ENCODE data around the gene ALDH3B1. TPM values are rescaled to one million over a fixed set of nuclear protein-coding genes. Genes with fewer than 3 reads are reported as not detected.
A peak's percentile ranks its signal among the peaks of the same experiment; 100 is the strongest.

Gene ALDH3B1
- total RNA-seq, 1 donor: 20.8 TPM

DNA sequence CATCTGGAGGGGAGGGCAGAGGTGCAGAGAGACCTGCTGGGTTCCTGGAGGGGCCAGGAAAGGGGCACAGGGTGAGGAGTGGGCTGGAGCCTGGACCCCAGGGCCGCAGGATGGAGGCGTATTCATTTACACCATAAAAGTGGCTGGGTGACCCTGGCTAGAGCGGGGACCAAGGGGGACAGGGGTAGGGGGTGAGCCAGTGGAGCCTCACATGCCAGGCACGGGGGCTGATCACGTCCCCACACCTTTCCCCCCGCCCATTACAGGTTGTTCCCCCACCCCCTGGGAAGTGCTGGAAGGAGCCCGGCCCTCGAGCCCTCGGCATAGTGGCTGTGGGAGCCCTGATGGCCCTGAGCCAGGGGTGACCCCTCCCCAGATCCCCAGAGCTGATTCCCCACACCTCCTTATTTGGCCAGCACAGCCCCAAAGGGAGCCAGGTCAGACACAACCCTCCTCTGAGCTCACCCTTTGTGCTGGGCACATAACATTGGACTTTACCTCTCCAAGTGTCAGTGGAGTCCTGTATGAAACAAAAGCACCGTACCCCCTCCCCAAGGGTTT, 29.5 kb downstream of the ALDH3B1 start:
- TF ChIP-seq, protein P1, sequence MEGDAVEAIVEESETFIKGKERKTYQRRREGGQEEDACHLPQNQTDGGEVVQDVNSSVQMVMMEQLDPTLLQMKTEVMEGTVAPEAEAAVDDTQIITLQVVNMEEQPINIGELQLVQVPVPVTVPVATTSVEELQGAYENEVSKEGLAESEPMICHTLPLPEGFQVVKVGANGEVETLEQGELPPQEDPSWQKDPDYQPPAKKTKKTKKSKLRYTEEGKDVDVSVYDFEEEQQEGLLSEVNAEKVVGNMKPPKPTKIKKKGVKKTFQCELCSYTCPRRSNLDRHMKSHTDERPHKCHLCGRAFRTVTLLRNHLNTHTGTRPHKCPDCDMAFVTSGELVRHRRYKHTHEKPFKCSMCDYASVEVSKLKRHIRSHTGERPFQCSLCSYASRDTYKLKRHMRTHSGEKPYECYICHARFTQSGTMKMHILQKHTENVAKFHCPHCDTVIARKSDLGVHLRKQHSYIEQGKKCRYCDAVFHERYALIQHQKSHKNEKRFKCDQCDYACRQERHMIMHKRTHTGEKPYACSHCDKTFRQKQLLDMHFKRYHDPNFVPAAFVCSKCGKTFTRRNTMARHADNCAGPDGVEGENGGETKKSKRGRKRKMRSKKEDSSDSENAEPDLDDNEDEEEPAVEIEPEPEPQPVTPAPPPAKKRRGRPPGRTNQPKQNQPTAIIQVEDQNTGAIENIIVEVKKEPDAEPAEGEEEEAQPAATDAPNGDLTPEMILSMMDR (IDR thresholded peaks at IDR 0.05; ENCODE audit: insufficient read depth, low read length): no peak
- DNase-seq (ENCODE audit: low read depth): no peak
- H3K4me3 ChIP-seq (ENCODE audit: low read depth, low read length): peak overlapping the region; percentile 79

DNA sequence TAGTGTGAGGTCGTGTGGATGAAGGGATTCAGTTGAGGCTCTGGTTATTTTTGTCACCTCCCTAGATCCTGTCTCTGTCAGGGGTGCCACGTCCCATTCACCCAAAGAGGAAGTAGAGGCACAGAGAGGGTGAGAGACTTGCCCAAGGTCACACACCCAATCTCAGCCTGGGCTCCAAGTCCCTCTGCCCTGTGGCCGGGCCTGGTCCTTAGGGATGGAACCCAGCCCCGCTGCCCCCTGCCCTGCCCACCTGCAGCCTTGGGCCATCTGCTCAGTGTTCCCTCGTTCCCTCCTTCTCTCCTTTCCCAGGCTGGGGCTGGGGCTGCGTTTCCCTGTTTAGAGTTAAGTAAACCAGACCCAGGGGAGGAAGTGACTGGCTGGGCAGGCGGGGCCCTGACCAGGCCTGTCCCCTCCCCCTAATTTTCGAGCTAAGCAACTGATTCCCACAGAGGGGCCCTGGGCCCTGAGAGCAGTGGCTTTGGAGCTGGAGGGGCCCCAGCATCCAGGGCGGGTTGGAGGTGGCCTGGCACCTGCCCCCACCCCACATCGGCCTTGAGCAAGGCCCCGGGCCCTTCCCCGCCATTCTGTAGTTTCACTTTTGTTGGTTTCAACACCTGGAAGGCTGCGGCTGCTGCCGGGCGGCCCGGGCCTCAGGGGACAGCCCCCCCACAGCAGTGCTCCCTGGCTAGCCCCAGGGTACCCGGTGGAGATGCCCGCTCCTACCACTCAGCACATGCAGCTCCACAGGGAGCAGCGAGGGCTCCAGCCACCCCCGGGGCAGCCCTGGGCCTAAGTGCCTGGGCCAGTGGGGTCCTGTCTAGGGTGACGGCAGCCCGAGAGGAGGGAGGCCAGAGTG, 30.2 kb downstream of the ALDH3B1 start:
- TF ChIP-seq, protein P1 (IDR thresholded peaks at IDR 0.05; ENCODE audit: insufficient read depth, low read length): no peak
- peak overlapping the region; percentile 79 for H3K4me3 ChIP-seq (ENCODE audit: low read depth, low read length)
- peak; percentile 69 for DNase-seq (ENCODE audit: low read depth)

DNA sequence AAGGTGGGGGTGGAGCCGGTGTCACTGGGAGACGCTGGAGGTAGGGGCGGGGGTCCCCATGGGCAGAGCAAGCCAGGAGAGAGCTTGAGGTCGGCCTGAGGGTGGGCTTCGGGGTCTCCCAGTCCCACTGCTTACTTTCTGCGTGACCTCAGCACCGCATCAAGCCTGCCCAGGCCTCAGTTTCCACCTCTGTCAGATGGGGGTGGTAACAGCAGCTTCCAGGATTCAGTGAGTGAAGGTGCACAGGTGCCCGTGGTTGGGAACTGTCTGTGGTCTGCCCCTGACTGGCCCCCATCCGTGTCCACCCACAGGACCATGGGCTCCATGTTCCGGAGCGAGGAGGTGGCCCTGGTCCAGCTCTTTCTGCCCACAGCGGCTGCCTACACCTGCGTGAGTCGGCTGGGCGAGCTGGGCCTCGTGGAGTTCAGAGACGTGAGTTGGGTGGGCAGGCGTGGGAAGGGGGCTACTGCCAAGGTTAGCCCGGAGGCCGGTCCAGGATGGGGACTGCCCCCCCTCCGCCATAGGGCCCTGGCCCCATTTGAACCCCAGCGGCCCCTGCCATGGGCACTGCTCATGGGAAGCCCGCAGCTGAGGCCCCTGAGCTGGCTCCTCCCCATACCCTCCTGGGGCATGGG, 30.9 kb downstream of the ALDH3B1 start:
- TF ChIP-seq, protein P1 (IDR thresholded peaks at IDR 0.05; ENCODE audit: insufficient read depth, low read length): no peak
- DNase-seq (ENCODE audit: low read depth): no peak
- H3K4me3 ChIP-seq (ENCODE audit: low read depth, low read length): peak overlapping the region; percentile 79

DNA sequence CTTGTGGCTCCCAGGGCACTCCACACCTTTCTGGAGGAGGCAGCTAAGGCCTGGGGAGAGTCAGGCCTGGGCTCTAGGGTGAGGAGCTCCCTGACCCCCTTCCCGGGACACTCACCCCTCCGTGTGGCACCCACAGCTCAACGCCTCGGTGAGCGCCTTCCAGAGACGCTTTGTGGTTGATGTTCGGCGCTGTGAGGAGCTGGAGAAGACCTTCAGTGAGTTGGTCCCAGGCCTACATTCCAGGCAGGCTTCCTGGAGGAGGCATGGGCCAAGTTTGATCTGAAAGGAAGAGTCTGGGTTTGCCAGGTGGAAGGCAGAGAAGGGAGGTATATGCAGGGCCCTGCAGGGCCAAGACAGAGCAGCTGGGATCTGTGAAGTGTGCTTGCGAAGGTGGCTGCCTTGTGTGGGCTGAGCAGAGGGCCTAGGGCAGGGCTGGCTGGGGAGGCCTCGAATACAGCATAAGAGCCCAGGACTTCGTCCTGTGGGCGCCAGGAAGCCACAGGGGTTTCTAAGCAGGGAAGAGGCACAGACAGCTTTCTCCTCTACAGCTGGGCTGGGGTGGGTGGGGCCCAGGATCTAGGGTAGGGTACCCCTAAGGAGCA, 31.6 kb downstream of the ALDH3B1 start:
- no peak for DNase-seq (ENCODE audit: low read depth)
- no peak overlapping the region for H3K4me3 ChIP-seq (ENCODE audit: low read depth, low read length)
- TF ChIP-seq, protein P1 (IDR thresholded peaks at IDR 0.05; ENCODE audit: insufficient read depth, low read length): no peak

DNA sequence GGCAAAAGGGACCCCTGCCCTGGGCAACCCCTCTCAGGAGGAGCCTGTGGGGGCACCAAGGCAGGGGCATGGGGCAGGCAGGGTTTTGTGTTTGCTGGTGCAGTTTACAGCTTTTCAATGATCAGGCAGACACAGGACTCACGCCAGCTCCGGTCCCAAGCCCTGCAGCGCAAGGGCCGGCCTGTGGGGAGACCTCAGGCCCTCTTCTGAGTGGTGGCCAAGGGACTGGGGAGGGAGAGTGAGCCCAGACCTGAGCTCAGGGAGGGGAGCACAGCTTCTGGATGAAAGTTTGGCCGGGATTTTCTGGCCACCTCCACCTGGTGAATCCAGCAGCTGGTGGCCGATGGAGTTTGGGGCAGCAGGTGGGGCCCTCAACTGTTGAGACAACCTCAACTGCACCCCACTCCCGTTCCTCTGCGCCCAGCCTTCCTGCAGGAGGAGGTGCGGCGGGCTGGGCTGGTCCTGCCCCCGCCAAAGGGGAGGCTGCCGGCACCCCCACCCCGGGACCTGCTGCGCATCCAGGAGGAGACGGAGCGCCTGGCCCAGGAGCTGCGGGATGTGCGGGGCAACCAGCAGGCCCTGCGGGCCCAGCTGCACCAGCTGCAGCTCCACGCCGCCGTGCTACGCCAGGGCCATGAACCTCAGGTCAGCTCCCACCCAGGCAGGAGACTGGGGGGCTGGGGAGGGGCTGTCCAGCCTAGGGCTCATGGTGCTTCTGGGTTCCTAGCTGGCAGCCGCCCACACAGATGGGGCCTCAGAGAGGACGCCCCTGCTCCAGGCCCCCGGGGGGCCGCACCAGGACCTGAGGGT, 32.3 kb downstream of the ALDH3B1 start:
- TF ChIP-seq, protein P1 (IDR thresholded peaks at IDR 0.05; ENCODE audit: insufficient read depth, low read length): no peak
- no peak overlapping the region for H3K4me3 ChIP-seq (ENCODE audit: low read depth, low read length)

DNA sequence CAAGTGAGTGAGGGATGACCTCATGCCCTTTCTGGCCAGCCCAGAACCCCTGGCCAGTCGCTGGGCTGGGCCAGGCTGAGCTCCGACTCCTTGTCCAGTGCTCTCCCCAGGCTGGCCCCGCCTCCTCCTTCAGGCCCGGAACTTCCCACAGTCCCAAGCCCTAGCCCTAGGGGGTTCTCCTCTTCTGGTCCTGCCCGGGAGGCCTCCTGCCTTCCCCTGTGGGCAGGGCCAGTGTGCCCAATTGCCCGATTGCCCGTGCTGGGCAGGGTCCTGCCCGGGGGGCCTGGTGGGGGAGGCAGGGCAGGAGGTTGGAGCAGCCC, 32.9 kb downstream of the ALDH3B1 start:
- no peak overlapping the region for H3K4me3 ChIP-seq (ENCODE audit: low read depth, low read length)
- DNase-seq (ENCODE audit: low read depth): no peak
- TF ChIP-seq, protein P1 (IDR thresholded peaks at IDR 0.05; ENCODE audit: insufficient read depth, low read length): no peak

More for the DNA sequence above, 32.3 kb downstream of the ALDH3B1 start:
- DNase-seq (ENCODE audit: low read depth): no peak

Data from fibroblast of the aortic adventitia (primary cell).